ENCODE data around the gene LPIN3. TPM values are rescaled to one million over a fixed set of nuclear protein-coding genes. Genes with fewer than 3 reads are reported as not detected.

The LPIN3 gene
- total RNA-seq, 1 experiment from 2014 or later: 32.6 TPM

DNA sequence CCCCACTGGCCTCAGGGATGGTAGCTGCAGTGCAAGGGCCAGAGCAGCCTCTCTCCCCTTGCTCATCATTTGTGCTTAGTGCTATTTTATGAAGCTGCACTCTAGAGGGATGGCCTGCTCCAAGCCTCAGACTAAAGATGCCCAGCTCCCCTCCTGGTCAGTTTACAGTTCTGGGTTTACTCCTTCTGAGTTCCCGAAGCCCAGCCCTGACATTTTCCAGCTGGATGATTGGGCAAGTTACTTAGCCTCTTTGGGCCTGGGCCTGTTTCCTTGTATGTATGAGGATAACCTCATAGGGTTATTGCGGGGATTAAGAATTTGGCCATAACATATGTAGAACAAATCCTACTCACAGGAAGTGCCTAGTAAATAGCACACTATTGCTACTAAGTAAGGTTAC, 57.8 kb downstream of the LPIN3 start:
- TF ChIP-seq, protein P1, sequence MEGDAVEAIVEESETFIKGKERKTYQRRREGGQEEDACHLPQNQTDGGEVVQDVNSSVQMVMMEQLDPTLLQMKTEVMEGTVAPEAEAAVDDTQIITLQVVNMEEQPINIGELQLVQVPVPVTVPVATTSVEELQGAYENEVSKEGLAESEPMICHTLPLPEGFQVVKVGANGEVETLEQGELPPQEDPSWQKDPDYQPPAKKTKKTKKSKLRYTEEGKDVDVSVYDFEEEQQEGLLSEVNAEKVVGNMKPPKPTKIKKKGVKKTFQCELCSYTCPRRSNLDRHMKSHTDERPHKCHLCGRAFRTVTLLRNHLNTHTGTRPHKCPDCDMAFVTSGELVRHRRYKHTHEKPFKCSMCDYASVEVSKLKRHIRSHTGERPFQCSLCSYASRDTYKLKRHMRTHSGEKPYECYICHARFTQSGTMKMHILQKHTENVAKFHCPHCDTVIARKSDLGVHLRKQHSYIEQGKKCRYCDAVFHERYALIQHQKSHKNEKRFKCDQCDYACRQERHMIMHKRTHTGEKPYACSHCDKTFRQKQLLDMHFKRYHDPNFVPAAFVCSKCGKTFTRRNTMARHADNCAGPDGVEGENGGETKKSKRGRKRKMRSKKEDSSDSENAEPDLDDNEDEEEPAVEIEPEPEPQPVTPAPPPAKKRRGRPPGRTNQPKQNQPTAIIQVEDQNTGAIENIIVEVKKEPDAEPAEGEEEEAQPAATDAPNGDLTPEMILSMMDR (IDR thresholded peaks at IDR 0.05; ENCODE audit: insufficient read depth in 1 of 2, low read depth in 1 of 2, low read length in 1 of 2, severe bottlenecking in 1 of 2, unreplicated experiment in 1 of 2): no peak
- no peak overlapping the region for H3K27ac Mint-ChIP-seq (ENCODE audit: unreplicated experiment)
- intact Hi-C loops (cut with micrococcal nuclease; ENCODE audit: unreplicated experiment): no loop called here
- no peak for DNase-seq
- H3K27me3 ChIP-seq (replicated peaks; ENCODE audit: control insufficient read depth, insufficient read depth, low read length): no peaks in the 10 kb centered on the region
- ChIA-PET CTCF (interaction anchor here (0.8 to 1.5 kb wide), 3 partner anchors 54 to 226 kb away, joined by 3 to 7 read pairs (median 3); partner anchors contain the start of gene LPIN3), POLR2A (no interaction called here)
- H3K36me3 ChIP-seq (ENCODE audit: control insufficient read depth, insufficient read depth, low read length): no peaks in the 10 kb centered on the region; the same call in 1 of the 2 replicates
- peaks cover 4% of the 10 kb centered on the region for H3K4me1 Mint-ChIP-seq (ENCODE audit: low read depth, unreplicated experiment)
- H3K4me3 ChIP-seq (ENCODE audit: low read depth, low read length): no peak overlapping the region
- no peaks in the 10 kb centered on the region for H3K4me1 ChIP-seq
- H3K36me3 Mint-ChIP-seq (ENCODE audit: insufficient read depth, unreplicated experiment): peaks cover 26% of the 10 kb centered on the region
- H3K27me3 Mint-ChIP-seq (ENCODE audit: insufficient read depth, unreplicated experiment): no peaks in the 10 kb centered on the region
- no TSS peak for BruUV-seq (replicated peaks)
- H3K9me3 ChIP-seq: no peaks in the 10 kb centered on the region
- no peaks in the 10 kb centered on the region for H3K9me3 Mint-ChIP-seq (ENCODE audit: unreplicated experiment)
- no peak overlapping the region for H3K4me3 Mint-ChIP-seq (ENCODE audit: unreplicated experiment)

DNA sequence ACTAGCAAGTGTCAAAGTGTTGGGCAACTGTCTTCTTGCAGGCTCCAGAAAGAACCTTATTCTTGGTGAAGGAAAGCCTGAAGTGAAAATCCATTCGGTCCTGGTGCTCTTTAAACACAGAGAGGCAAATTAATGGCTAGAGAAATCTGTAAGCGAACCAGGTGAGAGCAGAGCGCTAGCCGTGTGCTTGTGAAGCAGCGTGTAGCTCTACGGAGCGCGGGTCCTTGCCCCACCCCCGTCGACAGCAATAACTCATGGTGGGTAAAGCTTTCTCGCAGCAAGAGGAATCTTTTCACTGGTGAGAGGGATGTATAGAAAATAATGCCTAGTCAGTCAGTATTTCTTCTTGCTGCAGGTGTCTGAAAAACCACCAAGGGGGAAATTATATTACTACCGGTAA, 63.0 kb downstream of the LPIN3 start:
- H3K36me3 ChIP-seq (ENCODE audit: control insufficient read depth, insufficient read depth, low read length): peaks cover 13% of the 10 kb centered on the region
- CTCF ChIA-PET: no interaction called here
- no peaks in the 10 kb centered on the region for H3K9me3 ChIP-seq
- H3K27me3 ChIP-seq (replicated peaks; ENCODE audit: control insufficient read depth, insufficient read depth, low read length): no peaks in the 10 kb centered on the region
- POLR2A ChIA-PET: no interaction called here
- TF ChIP-seq, protein P1 (IDR thresholded peaks at IDR 0.05; ENCODE audit: insufficient read depth in 1 of 2, low read depth in 1 of 2, low read length in 1 of 2, severe bottlenecking in 1 of 2, unreplicated experiment in 1 of 2): no peak
- no peak overlapping the region for H3K4me3 ChIP-seq (ENCODE audit: low read depth, low read length)
- no TSS peak for BruUV-seq (replicated peaks)
- peaks cover 15% of the 10 kb centered on the region for H3K4me1 ChIP-seq
- no peak for DNase-seq
- intact Hi-C loops (cut with micrococcal nuclease; ENCODE audit: unreplicated experiment): no loop called here
- Mint-ChIP-seq H3K27me3 (ENCODE audit: insufficient read depth, unreplicated experiment) (no peaks in the 10 kb centered on the region), H3K36me3 (ENCODE audit: insufficient read depth, unreplicated experiment) (peaks cover 66% of the 10 kb centered on the region), H3K4me1 (ENCODE audit: low read depth, unreplicated experiment) (peaks cover 13% of the 10 kb centered on the region), H3K27ac (ENCODE audit: unreplicated experiment) (no peak overlapping the region), H3K4me3 (ENCODE audit: unreplicated experiment) (no peak overlapping the region), H3K9me3 (ENCODE audit: unreplicated experiment) (no peaks in the 10 kb centered on the region)

DNA sequence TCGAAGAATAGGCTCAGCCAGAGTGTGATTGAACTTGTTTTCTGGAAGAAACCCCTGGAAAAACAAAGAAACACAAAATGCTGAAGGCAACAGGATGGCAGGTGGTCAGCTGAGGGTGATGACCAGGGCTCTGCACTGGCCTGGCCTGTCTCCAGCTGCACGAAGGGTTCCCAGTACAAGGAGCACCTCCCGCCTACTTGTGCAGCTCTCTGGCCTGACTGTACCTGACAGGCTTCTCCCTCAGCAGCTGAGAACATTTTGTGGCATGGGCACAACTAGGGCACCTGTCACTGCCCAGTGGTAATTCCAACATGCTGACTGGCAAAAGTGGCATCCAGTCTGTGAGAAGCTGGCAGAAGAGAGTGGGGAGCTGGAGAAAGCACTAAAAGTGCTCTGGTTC, 64.8 kb downstream of the LPIN3 start:
- intact Hi-C loops (cut with micrococcal nuclease; ENCODE audit: unreplicated experiment): no loop called here
- Mint-ChIP-seq H3K36me3 (ENCODE audit: insufficient read depth, unreplicated experiment) (peaks cover 71% of the 10 kb centered on the region), H3K9me3 (ENCODE audit: unreplicated experiment) (no peaks in the 10 kb centered on the region), H3K27ac (ENCODE audit: unreplicated experiment) (no peak overlapping the region), H3K4me1 (ENCODE audit: low read depth, unreplicated experiment) (peaks cover 13% of the 10 kb centered on the region), H3K27me3 (ENCODE audit: insufficient read depth, unreplicated experiment) (no peaks in the 10 kb centered on the region), H3K4me3 (ENCODE audit: unreplicated experiment) (no peak overlapping the region)
- ChIA-PET CTCF (interaction anchor here (0.7 to 2.1 kb wide), 2 partner anchors 16 to 65 kb away, joined by 3 to 10 read pairs; partner anchors contain the start of gene LPIN3), POLR2A (no interaction called here)
- no TSS peak for BruUV-seq (replicated peaks)
- TF ChIP-seq, protein P1 (IDR thresholded peaks at IDR 0.05; ENCODE audit: insufficient read depth in 1 of 2, low read depth in 1 of 2, low read length in 1 of 2, severe bottlenecking in 1 of 2, unreplicated experiment in 1 of 2): no peak
- Histone ChIP-seq H3K4me1 (peaks cover 15% of the 10 kb centered on the region), H3K27me3 (replicated peaks; ENCODE audit: control insufficient read depth, insufficient read depth, low read length) (no peaks in the 10 kb centered on the region), H3K36me3 (ENCODE audit: control insufficient read depth, insufficient read depth, low read length) (peaks cover 18% of the 10 kb centered on the region), H3K4me3 (ENCODE audit: low read depth, low read length) (no peak overlapping the region), H3K9me3 (no peaks in the 10 kb centered on the region)
- no peak for DNase-seq
